K562 (cell line): ENCODE data around the gene RSRC1. TPM values are rescaled to one million over a fixed set of nuclear protein-coding genes. Genes with fewer than 3 reads are reported as not detected.
A peak's percentile ranks its signal among the peaks of the same experiment; 100 is the strongest.

Experiments used
- ATF7 ChIP-seq: fragments of 450-650 bp; IDR thresholded peaks from 2 replicates; pipeline ENCODE4 v1.7.1; 2014; ENCODE audit warnings: mild to moderate bottlenecking, moderate library complexity
- BRD4 ChIP-seq: fragments of 200-600 bp; sonication (generic); IDR thresholded peaks from 2 replicates; pipeline ENCODE4 v1.6.1; 2017; ENCODE audit warnings: inconsistent platforms
- CREB3L1 ChIP-seq: fragments of 450-650 bp; IDR thresholded peaks from 2 replicates; pipeline ENCODE4 v1.6.1; 2014; ENCODE audit warnings: low read depth, mild to moderate bottlenecking, moderate library complexity, borderline replicate concordance
- CXXC5 ChIP-seq: fragments of 250-450 bp; sonication (Bioruptor Pico); IDR thresholded peaks from 2 replicates; pipeline ENCODE4 v1.8.0; 2022; ENCODE audit warnings: inconsistent platforms, mild to moderate bottlenecking, moderate library complexity
- FOSL1 ChIP-seq: fragments of 200-800 bp; sonication (Bioruptor generic); conservative IDR thresholded peaks from 2 replicates; pipeline ENCODE4 v1.6.1; 2016; ENCODE audit warnings: missing genetic modification characterization, missing compliant biosample characterization
- GABPB2 ChIP-seq: fragments of 250-450 bp; sonication (Bioruptor Pico); conservative IDR thresholded peaks from 2 replicates; pipeline ENCODE4 v1.5.1; 2021; ENCODE audit warnings: mild to moderate bottlenecking
- HDAC2 ChIP-seq: fragments of 450-650 bp; IDR thresholded peaks from 2 replicates; pipeline ENCODE4 v1.6.1; 2016; ENCODE audit warnings: mild to moderate bottlenecking
- HNRNPLL ChIP-seq: fragments of 200-400 bp; formaldehyde crosslinking; IDR thresholded peaks from 2 replicates; pipeline ENCODE4 v1.6.1; 2017; ENCODE audit warnings: low read length, low read depth, mild to moderate bottlenecking; ENCODE audit not compliant: poor library complexity, severe bottlenecking
- MTA3 ChIP-seq: fragments of 450-650 bp; formaldehyde crosslinking; IDR thresholded peaks from 2 replicates; pipeline ENCODE4 v1.6.1; 2017; ENCODE audit warnings: mild to moderate bottlenecking, borderline replicate concordance
- RBFOX2 ChIP-seq: fragments of 200-400 bp; formaldehyde crosslinking; IDR thresholded peaks from 2 replicates; pipeline ENCODE4 v1.6.1; 2017; ENCODE audit warnings: low read depth, mild to moderate bottlenecking, low read length, moderate library complexity
- TEAD4 ChIP-seq, 2 experiments: sonication (generic) in 1 of 2; formaldehyde crosslinking in 1 of 2; IDR thresholded peaks; 2 replicates each; pipeline versions ENCODE4 v1.6.1 to v1.8.0; 2012 to 2022; ENCODE audit warnings: borderline replicate concordance in 1 of 2, inconsistent platforms in 1 of 2, low read length in 1 of 2, mild to moderate bottlenecking in 1 of 2, missing genetic modification reagents in 1 of 2
- TFAM ChIP-seq: fragments of 250-450 bp; sonication (Bioruptor Pico); conservative IDR thresholded peaks from 2 replicates; pipeline ENCODE4 v1.5.0; 2021; ENCODE audit warnings: mild to moderate bottlenecking, moderate library complexity
- ZFP36 ChIP-seq: fragments of 150-350 bp; IDR thresholded peaks from 2 replicates; pipeline ENCODE4 v1.6.1; 2018; ENCODE audit warnings: low read length, low read depth; ENCODE audit not compliant: partially characterized antibody
- polyA plus RNA-seq, 8 experiments: library from polyadenylated mRNA; depleted of rRNA in 4 of 8; stranded (reverse) in 5 of 8; unstranded in 3 of 8; fragments of >200 nt; fragmentation: Nextera tagmentation in 2 of 8; fragmentation: Illumina TruSeq in 1 of 8; extraction: Ambion mirVana in 2 of 8; extraction: Trizol in 1 of 8; gene quantifications; 2 replicates each; pipeline versions ENCODE4 v1.2.1 to v1.2.3, GENCODE V29; 2011 to 2014; ENCODE audit warnings: inconsistent platforms in 1 of 8, missing spikeins in 1 of 8
- total RNA-seq, 7 experiments: library from RNA; depleted of rRNA in 6 of 7; stranded (reverse); fragments of >200 nt in 6 of 7; fragmentation: Illumina TruSeq in 2 of 7; extraction: Trizol in 2 of 7; gene quantifications; 2 replicates each; pipeline versions ENCODE4 v1.2.1 to v1.2.3, GENCODE V29; 2011 to 2021; ENCODE audit warnings: low replicate concordance in 1 of 7
- TF ChIP-seq, protein P1 (sequence below), 2 experiments: fragments of 450-650 bp; formaldehyde crosslinking in 1 of 2; IDR thresholded peaks; 2 replicates each; pipeline versions ENCODE4 v1.4.0 to v1.6.1; 2014 to 2020; ENCODE audit warnings: mild to moderate bottlenecking in 2 of 2, borderline replicate concordance in 1 of 2, low read depth in 1 of 2
- TF ChIP-seq, protein P2 (sequence below): fragments of 450-650 bp; formaldehyde crosslinking; IDR thresholded peaks from 2 replicates; pipeline ENCODE4 v1.4.0; 2022; ENCODE audit warnings: missing genetic modification characterization

The RSRC1 gene
- total and polyA plus RNA-seq, 9 of the 15 experiments (the other 6 are each of a cell fraction or from before 2014, with no cell fraction given): 19.3 to 128 (median 75.5) TPM

DNA sequence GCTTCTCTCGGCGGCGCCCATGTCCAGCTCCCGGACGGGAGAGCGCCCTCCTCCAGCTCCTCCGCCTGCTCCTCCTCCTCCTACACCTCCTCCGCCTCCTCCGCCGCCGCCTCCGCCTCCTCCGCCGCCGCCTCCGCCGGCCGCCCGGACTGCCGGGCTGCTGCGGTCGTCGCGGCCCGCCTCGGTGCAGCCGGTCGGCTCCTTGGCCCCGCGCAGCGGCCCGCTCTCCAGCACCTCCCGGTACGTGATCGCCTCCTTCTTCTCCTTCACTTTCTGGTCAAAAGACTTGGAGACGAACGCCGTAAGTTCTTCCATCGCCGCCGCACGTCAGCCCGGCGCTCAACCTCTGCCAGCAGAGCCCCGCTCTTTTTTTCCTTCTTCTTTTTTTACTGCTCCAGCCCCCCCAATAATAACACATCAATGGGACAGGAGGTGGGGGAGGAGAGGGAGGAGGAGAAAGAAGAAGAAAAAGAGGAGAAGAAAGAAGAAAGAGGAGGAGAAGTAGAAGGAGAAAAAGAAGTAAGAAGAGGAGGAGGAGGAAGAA is 4.1 kb upstream of the RSRC1 start (continued):
- 0 out of 2 replicates have a peak, but pooled peaks have one; percentile 31 for TF ChIP-seq BRD4
- peak; percentile 62 for TF ChIP-seq CXXC5 (CRISPR knock-in tag)
- peak; percentile 25; the same call in 1 of the 2 replicates for TF ChIP-seq ATF7
- 0 out of 2 replicates have a peak, but pooled peaks have one; percentile 22 for TF ChIP-seq MTA3
- TF ChIP-seq CREB3L1: 0 out of 2 replicates have a peak, but pooled peaks have one; percentile 17
- no peak for TF ChIP-seq TFAM
- TF ChIP-seq, protein P1, sequence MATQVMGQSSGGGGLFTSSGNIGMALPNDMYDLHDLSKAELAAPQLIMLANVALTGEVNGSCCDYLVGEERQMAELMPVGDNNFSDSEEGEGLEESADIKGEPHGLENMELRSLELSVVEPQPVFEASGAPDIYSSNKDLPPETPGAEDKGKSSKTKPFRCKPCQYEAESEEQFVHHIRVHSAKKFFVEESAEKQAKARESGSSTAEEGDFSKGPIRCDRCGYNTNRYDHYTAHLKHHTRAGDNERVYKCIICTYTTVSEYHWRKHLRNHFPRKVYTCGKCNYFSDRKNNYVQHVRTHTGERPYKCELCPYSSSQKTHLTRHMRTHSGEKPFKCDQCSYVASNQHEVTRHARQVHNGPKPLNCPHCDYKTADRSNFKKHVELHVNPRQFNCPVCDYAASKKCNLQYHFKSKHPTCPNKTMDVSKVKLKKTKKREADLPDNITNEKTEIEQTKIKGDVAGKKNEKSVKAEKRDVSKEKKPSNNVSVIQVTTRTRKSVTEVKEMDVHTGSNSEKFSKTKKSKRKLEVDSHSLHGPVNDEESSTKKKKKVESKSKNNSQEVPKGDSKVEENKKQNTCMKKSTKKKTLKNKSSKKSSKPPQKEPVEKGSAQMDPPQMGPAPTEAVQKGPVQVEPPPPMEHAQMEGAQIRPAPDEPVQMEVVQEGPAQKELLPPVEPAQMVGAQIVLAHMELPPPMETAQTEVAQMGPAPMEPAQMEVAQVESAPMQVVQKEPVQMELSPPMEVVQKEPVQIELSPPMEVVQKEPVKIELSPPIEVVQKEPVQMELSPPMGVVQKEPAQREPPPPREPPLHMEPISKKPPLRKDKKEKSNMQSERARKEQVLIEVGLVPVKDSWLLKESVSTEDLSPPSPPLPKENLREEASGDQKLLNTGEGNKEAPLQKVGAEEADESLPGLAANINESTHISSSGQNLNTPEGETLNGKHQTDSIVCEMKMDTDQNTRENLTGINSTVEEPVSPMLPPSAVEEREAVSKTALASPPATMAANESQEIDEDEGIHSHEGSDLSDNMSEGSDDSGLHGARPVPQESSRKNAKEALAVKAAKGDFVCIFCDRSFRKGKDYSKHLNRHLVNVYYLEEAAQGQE (IDR thresholded peaks at IDR 0.05; ENCODE audit: borderline replicate concordance): 0 out of 2 replicates have a peak, but pooled peaks have one; percentile 3
- TF ChIP-seq, protein P1 (CRISPR knock-in tag; IDR thresholded peaks at IDR 0.05; ENCODE audit: low read depth): peak; percentile 49; the same call in 1 of the 2 replicates
- peak; percentile 69; the same call in 1 of the 2 replicates for TF ChIP-seq HDAC2
- TF ChIP-seq TEAD4 (IDR thresholded peaks at IDR 0.05; ENCODE audit: low read length): 0 out of 2 replicates have a peak, but pooled peaks have one; percentile 19
- no peak for TF ChIP-seq TEAD4 (CRISPR knock-in tag; IDR thresholded peaks at IDR 0.05; ENCODE audit: borderline replicate concordance)
- peak; percentile 82 for TF ChIP-seq RBFOX2
- 0 out of 2 replicates have a peak, but pooled peaks have one; percentile 24 for TF ChIP-seq FOSL1 (tag)
- TF ChIP-seq, protein P2, sequence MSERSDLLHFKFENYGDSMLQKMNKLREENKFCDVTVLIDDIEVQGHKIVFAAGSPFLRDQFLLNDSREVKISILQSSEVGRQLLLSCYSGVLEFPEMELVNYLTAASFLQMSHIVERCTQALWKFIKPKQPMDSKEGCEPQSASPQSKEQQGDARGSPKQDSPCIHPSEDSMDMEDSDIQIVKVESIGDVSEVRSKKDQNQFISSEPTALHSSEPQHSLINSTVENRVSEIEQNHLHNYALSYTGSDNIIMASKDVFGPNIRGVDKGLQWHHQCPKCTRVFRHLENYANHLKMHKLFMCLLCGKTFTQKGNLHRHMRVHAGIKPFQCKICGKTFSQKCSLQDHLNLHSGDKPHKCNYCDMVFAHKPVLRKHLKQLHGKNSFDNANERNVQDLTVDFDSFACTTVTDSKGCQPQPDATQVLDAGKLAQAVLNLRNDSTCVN (CRISPR knock-in tag): peak; percentile 85; the same call in 1 of the 2 replicates
- peak; percentile 96 for TF ChIP-seq ZFP36
- TF ChIP-seq HNRNPLL: peak; percentile 83
- TF ChIP-seq GABPB2: no peak
